Body of pancreas (tissue), 4 donors: Measurements from ENCODE around the gene NXT1.

Experiments used
- POLR2A ChIP-seq, 3 donors: fragments of 450-650 bp; IDR thresholded peaks; one replicate each; pipeline ENCODE4 v1.6.1; 2016; ENCODE audit warnings: antibody characterized with exemption in 3 of 3, mild to moderate bottlenecking in 2 of 3
- TF ChIP-seq, protein P1 (sequence below), 7 experiments: fragments of 450-650 bp in 4 of 7; fragments of 200-600 bp in 3 of 7; sonication (generic) in 3 of 7; IDR thresholded peaks; one replicate each; pipeline ENCODE4 v1.5.1; 2016 to 2019; ENCODE audit warnings: antibody characterized with exemption in 7 of 7

DNA sequence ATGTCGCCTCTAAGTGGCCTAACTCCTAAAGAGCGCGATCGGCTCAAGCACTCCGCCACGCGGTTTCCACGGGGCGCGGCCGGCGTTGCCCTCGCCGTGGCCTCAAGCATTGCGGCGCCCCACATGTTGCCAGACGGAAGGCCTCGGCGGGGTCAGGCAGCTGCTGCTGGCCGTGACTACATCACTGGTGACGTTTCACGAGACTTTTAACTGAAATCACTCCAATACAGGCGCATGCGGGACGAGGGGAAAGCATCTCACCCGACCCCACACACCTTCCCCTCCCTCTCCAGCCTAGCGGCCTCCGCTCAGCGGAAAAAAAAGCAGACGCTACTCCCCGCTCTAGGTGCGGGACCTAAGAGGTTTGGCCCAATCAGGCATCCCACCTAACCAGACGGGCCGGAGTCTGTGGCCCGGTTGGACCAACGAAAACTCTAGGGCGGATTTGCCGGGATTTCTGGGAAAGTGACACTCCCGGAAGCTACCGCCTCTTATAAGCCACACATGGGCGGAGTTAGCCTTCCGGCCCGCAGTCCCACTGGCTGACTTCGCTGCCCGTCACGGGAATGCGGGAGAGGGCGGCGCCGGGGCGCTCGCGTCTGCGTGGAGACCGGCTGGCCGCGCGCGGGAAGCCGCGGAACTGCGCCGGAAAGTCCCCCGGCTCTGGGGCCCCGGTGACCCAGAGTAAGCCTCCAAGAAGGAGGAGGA lies at the start of gene NXT1:
- TF ChIP-seq, protein P1, sequence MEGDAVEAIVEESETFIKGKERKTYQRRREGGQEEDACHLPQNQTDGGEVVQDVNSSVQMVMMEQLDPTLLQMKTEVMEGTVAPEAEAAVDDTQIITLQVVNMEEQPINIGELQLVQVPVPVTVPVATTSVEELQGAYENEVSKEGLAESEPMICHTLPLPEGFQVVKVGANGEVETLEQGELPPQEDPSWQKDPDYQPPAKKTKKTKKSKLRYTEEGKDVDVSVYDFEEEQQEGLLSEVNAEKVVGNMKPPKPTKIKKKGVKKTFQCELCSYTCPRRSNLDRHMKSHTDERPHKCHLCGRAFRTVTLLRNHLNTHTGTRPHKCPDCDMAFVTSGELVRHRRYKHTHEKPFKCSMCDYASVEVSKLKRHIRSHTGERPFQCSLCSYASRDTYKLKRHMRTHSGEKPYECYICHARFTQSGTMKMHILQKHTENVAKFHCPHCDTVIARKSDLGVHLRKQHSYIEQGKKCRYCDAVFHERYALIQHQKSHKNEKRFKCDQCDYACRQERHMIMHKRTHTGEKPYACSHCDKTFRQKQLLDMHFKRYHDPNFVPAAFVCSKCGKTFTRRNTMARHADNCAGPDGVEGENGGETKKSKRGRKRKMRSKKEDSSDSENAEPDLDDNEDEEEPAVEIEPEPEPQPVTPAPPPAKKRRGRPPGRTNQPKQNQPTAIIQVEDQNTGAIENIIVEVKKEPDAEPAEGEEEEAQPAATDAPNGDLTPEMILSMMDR (IDR thresholded peaks at IDR 0.05), result peak in 1 of 7 experiments; percentile 3
- TF ChIP-seq POLR2A (IDR thresholded peaks at IDR 0.05), result peak; percentile 81 to 97 (median 96)
